ENCODE data around the gene PDE2A. TPM values are rescaled to one million over a fixed set of nuclear protein-coding genes. Genes with fewer than 3 reads are reported as not detected.

PDE2A gene
- total RNA-seq, 1 experiment from 2014 or later = 0.26 TPM

DNA sequence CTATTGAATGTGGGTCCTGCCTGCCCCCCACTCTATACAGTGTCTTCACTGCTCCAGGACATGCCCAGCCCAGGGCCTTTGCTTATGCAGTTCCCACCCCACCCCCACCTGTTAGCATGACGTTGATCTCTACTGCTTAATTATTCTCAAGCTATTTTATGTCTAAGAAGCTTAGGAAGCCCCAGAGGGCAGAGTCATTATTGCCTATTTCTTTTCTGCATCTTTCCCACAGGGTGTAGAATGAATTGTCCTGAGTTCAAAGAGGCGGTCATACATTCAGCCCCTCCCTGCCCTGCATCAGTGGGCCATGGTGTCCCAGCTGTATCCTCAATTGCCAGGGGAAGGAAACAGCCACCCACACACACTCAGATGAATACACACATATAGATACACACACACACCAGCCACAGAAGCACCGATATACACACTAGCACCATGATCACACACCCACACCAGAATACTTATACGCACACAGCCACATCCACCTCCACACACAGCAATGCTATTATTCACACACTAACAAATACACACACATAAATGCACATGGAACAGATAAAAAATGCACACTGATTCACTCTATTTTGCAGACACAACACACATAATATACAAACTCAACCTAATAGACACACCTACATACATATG, 1.5 kb downstream of the PDE2A start:
- in situ Hi-C loops (cut with HindIII; ENCODE audit: low pct_unique_long_range_greater_than_20kb, low sequenced_read_pairs) = no loop called here
- no peak for DNase-seq (ENCODE audit: low read depth, low spot score)

DNA sequence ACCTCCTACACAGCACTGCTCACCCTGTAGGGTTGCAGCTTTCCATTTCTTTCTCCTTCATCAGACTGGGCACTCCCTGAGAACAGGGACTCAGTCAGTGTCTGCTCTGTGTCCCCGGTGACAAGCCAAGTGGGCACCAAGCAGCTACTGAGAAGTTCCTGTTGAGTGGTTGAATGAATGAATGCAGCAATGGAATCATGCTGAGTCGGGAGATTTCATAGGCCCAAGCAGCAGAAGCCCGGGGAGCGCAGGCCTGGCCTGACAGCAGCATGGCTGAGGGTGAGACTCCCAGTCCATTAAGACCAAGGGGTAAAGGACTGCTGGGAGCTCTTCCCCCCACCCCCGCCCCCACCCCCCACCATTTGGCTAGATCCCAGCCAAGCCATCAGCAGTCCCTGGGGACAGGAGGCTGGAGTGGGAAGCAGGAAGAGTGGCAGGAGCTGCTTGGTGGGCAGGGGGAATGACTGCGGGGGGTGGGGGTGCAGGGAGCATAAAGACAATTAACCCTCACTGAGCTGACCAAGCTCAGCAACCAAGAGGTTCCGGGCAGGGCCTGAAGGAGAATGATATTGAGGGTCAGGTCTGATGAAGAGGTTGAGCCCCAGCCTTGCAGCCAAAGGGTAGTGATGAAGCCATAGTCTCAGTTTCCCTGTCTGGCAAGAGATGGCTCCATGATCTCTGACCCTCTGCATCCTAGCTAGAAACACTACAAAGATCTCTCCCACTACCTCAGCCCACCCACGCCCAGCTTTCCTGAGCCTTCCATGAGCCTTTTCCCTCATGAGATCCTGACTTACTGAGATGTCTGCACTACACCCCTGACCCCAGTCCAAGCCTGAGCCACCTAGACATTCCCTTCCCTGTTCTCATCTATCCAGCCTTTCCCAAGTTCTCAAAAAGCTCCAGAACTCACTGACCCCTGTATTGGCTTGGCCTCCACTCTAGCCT, 2.8 kb downstream of the PDE2A start:
- no peak for DNase-seq (ENCODE audit: low read depth, low spot score)
- in situ Hi-C loops (cut with HindIII; ENCODE audit: low pct_unique_long_range_greater_than_20kb, low sequenced_read_pairs) = no loop called here

GRCh38 chr11:72670041-72670440, 4.2 kb downstream of the PDE2A start:
- DNase-seq (ENCODE audit: low read depth, low spot score) = no peak
- in situ Hi-C loops (cut with HindIII; ENCODE audit: low pct_unique_long_range_greater_than_20kb, low sequenced_read_pairs) = no loop called here

DNA sequence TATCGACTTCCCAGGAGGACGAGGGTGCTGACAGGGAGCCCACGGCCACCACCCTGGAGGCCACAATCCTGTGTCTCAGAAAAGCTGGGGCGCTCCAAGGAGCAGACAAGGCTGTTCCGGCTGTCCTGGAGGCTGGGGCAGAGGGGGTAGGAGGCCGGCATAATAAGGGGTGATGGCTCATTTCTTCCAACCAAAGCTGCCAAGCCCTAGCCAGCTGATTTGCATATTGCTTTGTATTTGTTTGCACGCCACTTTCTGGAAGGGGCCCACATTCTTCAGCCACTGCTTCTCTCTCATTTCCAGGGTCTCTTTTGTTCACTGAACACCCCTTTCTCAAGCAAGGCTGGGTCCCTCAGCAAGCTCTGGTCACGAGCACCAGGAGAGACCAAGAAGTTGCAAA, 4.7 kb downstream of the PDE2A start:
- no peak for DNase-seq (ENCODE audit: low read depth, low spot score)
- in situ Hi-C loops (cut with HindIII; ENCODE audit: low pct_unique_long_range_greater_than_20kb, low sequenced_read_pairs) = no loop called here

DNA sequence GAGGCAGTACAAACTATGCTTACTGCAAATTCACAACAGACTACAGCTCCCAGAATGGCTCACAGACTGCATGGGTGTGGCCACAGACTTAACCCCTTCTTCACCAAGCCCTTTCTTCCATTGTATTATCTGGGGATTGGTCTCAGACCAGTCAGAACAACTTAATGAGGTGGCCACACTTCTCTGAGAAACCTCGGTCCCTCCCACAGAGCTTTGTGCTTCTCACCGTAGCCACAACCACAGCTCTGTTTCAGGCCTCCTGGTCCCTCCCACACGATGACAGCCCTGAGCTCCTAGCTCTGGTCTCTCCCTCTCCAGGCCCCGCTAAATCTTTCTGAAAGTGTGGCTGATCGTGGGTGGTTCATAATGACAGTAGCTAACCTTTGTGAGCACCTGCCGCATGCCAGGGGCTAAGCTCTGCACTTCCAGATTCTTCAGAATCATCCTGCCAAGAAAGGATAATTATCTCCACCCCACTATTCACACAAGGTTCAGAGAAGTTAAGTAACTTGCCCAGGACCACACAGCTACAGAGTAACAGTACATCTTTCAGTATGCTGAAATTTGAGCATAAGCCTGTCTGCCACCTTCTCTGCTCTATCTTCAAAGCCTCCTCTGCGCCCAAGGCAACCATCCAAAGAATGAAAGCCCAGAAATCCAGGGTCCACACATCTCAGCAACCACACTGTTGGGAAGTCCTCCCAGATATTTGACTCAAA, 5.4 kb downstream of the PDE2A start:
- DNase-seq (ENCODE audit: low read depth, low spot score) = no peak
- in situ Hi-C loops (cut with HindIII; ENCODE audit: low pct_unique_long_range_greater_than_20kb, low sequenced_read_pairs) = no loop called here

- DNase-seq (ENCODE audit: low read depth, low spot score) = no peak
Observed at GRCh38 chr11:72665911-72666472, 8.2 kb downstream of the PDE2A start.

DNA sequence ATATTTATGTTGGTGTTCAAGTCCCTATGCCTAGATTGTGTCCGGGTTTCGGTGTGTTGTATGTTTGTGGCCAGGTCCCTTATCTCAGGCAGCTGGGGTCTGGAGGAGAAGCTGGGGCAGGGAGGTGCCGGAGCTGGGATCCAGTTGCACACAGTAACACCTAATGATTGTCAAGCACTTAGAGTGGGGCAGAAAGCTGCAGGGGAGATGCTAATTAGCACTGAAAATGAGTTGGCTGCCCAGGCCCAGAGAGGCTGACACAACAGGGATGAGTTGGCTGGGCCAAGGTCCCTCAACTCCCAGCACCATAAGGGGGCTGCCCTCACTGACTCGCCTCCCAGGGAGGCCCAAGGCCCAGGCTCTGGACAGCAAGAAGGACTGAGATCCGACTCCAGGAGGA, 12.2 kb downstream of the PDE2A start:
- no peak for DNase-seq (ENCODE audit: low read depth, low spot score)
- in situ Hi-C loops (cut with HindIII; ENCODE audit: low pct_unique_long_range_greater_than_20kb, low sequenced_read_pairs) = no loop called here

More at GRCh38 chr11:72665911-72666472, 8.2 kb downstream of the PDE2A start:
- in situ Hi-C loops (cut with HindIII; ENCODE audit: low pct_unique_long_range_greater_than_20kb, low sequenced_read_pairs) = no loop called here

GRCh38 chr11:72661486-72661885, 12.7 kb downstream of the PDE2A start:
- no peak for DNase-seq (ENCODE audit: low read depth, low spot score)
- in situ Hi-C loops (cut with HindIII; ENCODE audit: low pct_unique_long_range_greater_than_20kb, low sequenced_read_pairs) = no loop called here

DNA sequence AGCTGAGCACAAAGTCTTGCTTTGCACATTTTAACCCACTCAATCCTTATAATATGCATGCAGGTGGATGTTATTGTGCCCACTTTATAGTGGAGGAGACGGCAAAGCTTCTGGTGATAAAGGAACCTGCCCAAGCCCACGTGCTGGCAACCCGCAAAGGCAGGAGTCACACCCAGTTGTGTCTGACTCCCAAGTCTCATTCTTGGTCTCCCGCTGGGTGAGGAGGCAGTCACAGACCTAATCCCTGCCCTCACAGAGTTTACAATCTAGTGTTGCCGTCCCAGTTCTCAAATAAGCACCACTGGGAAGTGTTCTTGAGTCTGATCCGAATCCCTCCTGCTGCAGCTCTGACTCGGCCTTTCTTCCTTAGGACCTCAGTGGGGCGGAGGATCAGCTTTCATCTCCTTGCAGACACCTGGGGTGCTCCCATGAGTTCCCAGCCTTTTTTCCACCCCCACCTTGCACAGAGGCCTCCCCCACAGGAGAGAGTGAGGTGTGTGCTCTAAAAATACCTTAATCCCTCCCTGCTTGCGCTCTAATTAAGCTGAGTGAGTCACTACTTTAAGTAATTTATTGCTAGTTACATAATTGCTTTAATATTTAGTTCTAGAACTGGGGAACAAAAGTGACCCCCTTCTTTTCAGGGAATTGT, 15.1 kb downstream of the PDE2A start:
- no peak for DNase-seq (ENCODE audit: low read depth, low spot score)
- in situ Hi-C loops (cut with HindIII; ENCODE audit: low pct_unique_long_range_greater_than_20kb, low sequenced_read_pairs) = loop anchor here (10.0 kb wide), 1 partner anchor 214 kb away; no protein-coding TSS in a partner anchor

- no peak for DNase-seq (ENCODE audit: low read depth, low spot score)
- in situ Hi-C loops (cut with HindIII; ENCODE audit: low pct_unique_long_range_greater_than_20kb, low sequenced_read_pairs) = loop anchor here (10.0 kb wide), 1 partner anchor 213 kb away; no protein-coding TSS in a partner anchor
Observed at GRCh38 chr11:72657411-72658100, 16.7 kb downstream of the PDE2A start.

- no peak for DNase-seq (ENCODE audit: low read depth, low spot score)
- in situ Hi-C loops (cut with HindIII; ENCODE audit: low pct_unique_long_range_greater_than_20kb, low sequenced_read_pairs) = loop anchor here (10.0 kb wide), 1 partner anchor 211 kb away; no protein-coding TSS in a partner anchor
Observed at GRCh38 chr11:72655896-72656464, 18.2 kb downstream of the PDE2A start.

DNA sequence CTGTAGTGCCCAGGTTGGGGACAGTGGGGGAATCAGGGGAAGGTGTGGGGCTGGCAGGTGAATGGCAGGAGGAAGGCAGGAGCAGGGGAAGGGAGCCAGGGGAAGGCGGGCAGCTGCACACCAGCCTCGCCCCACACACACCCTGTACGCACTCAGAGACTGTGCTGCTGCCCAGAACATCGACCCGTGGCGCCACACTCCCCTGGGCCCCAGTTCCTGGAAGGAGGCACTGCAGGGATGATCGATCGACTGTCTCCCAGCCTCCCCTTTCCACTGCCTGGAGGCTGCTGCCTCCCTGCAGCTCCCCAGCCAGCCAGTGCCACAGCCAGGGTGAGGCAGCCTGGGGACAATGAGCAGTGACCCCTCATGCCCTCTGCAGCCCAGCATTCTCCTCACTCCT, 19.2 kb downstream of the PDE2A start:
- in situ Hi-C loops (cut with HindIII; ENCODE audit: low pct_unique_long_range_greater_than_20kb, low sequenced_read_pairs) = loop anchor here (10.0 kb wide), 1 partner anchor 210 kb away; no protein-coding TSS in a partner anchor
- DNase-seq (ENCODE audit: low read depth, low spot score) = no peak

DNA sequence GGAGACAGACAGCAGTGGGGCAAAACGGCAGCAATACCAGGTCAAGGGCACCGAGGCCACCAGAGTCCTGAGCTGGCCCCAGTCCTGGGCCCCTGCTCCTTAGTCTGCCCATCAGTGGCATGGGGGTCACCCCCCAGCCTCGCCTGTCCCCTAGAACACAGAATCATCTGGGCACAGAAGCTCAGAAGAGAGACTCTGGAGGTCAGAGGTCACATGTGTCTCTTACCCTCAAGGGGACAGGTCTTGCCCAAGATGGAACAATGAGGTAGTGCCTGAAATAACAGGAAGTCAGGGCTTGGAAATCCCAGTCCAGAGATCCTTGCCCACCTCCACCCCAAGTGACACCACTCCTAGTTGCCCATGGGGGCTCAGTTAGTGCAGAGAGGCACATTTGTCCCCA, 20.6 kb downstream of the PDE2A start:
- in situ Hi-C loops (cut with HindIII; ENCODE audit: low pct_unique_long_range_greater_than_20kb, low sequenced_read_pairs) = loop anchor here (10.0 kb wide), 1 partner anchor 209 kb away; no protein-coding TSS in a partner anchor
- no peak for DNase-seq (ENCODE audit: low read depth, low spot score)

DNA sequence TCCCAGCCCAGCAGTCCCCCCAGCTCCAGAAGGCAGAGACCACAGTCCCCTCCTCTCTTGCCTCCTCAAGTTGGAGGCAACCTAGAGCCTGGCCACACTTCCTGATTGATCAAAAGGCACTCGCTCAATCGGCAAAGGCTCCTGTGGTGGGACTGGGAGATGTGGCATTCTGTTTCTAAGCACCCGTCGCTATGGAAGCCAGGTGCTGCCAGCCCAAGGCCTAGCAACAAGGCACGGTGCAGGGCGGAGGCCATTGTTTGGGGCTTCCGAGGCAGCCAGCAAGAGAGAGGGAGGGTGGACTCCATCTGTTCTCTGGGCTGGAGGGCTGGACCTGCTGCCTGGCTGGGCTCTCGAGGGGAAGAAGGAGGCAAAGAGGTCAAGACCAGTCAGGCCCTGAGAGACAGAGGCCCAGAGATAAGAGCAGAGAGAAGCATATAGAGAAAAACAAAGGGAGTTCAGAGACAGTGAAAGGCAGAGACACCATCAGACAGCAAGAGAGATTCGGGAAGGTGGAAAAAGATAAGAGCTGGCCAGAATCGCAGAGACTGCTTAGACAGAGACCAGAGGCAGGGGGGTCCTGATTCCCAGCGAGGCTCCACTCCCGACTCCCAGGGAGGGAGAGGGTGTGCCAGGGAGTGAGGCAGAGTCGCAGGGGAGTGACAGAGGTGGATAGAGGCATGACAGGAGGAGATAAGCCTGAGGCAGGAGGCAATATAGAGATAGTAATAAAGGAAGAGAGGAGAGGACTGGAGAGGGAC, 21.2 kb downstream of the PDE2A start:
- DNase-seq (ENCODE audit: low read depth, low spot score) = no peak
- in situ Hi-C loops (cut with HindIII; ENCODE audit: low pct_unique_long_range_greater_than_20kb, low sequenced_read_pairs) = loop anchor here (10.0 kb wide), 1 partner anchor 208 kb away; no protein-coding TSS in a partner anchor

- in situ Hi-C loops (cut with HindIII; ENCODE audit: low pct_unique_long_range_greater_than_20kb, low sequenced_read_pairs) = loop anchor here (10.0 kb wide), 1 partner anchor 207 kb away; no protein-coding TSS in a partner anchor
- no peak for DNase-seq (ENCODE audit: low read depth, low spot score)
Observed at GRCh38 chr11:72652133-72652532, 22.1 kb downstream of the PDE2A start.
